ENCODE results near the gene TTC29. TPM values are rescaled to one million over a fixed set of nuclear protein-coding genes. Genes with fewer than 3 reads are reported as not detected.
"Not testable (repeated sequence)": the region's sequence is repeated elsewhere in the genome, so short reads cannot be mapped to it uniquely, and the experiment has no call there.

TTC29 gene
- total RNA-seq, 1 donor from 2014 or later = not detected

- no peak for TF ChIP-seq CTCF (conservative IDR thresholded peaks at IDR 0.05)
- H3K36me3 Mint-ChIP-seq (ENCODE audit: low read depth) = no peaks in the 10 kb centered on the region
- no peaks in the 10 kb centered on the region for H3K4me1 Mint-ChIP-seq
- no peak for DNase-seq (ENCODE audit: low read depth, low spot score)
- H3K27ac Mint-ChIP-seq (ENCODE audit: unreplicated experiment) = no peak overlapping the region
- no peaks in the 10 kb centered on the region for H3K9me3 Mint-ChIP-seq
- H3K4me3 Mint-ChIP-seq = no peak overlapping the region
- peaks cover 7% of the 10 kb centered on the region for H3K27me3 Mint-ChIP-seq (ENCODE audit: low read depth)
These were observed 112.1 kb downstream of the TTC29 start for GRCh38 chr4:146833530-146833929.

GRCh38 chr4:146822980-146823379 lies 122.7 kb downstream of the TTC29 start:
- peaks cover 17% of the 10 kb centered on the region for H3K27me3 Mint-ChIP-seq (ENCODE audit: low read depth)
- H3K4me3 Mint-ChIP-seq; H3K4me1 Mint-ChIP-seq; DNase-seq (ENCODE audit: low read depth, low spot score); H3K36me3 Mint-ChIP-seq (ENCODE audit: low read depth); H3K27ac Mint-ChIP-seq (ENCODE audit: unreplicated experiment): not testable (repeated sequence)
- H3K9me3 Mint-ChIP-seq = peaks cover 10% of the 10 kb centered on the region

GRCh38 chr4:146814750-146815149 lies 130.9 kb downstream of the TTC29 start:
- Mint-ChIP-seq H3K27ac (ENCODE audit: unreplicated experiment) (no peak overlapping the region), H3K27me3 (ENCODE audit: low read depth) (no peaks in the 10 kb centered on the region), H3K9me3 (no peaks in the 10 kb centered on the region), H3K4me3 (no peak overlapping the region), H3K36me3 (ENCODE audit: low read depth) (no peaks in the 10 kb centered on the region), H3K4me1 (no peaks in the 10 kb centered on the region)
- no peak for DNase-seq (ENCODE audit: low read depth, low spot score)
- no peak for TF ChIP-seq CTCF (conservative IDR thresholded peaks at IDR 0.05)

GRCh38 chr4:146795711-146796110 lies 150.0 kb downstream of the TTC29 start:
- no peak overlapping the region for H3K27ac Mint-ChIP-seq (ENCODE audit: unreplicated experiment)
- no peak overlapping the region for H3K4me3 Mint-ChIP-seq
- DNase-seq (ENCODE audit: low read depth, low spot score) = no peak

GRCh38 chr4:146793727-146794126 lies 151.9 kb downstream of the TTC29 start:
- no peaks in the 10 kb centered on the region for H3K36me3 Mint-ChIP-seq (ENCODE audit: low read depth)
- no peak overlapping the region for H3K4me3 Mint-ChIP-seq
- DNase-seq (ENCODE audit: low read depth, low spot score) = no peak
- H3K27me3 Mint-ChIP-seq (ENCODE audit: low read depth) = peaks cover 8% of the 10 kb centered on the region
- no peaks in the 10 kb centered on the region for H3K4me1 Mint-ChIP-seq
- no peaks in the 10 kb centered on the region for H3K9me3 Mint-ChIP-seq
- no peak for TF ChIP-seq CTCF (conservative IDR thresholded peaks at IDR 0.05)
- no peak overlapping the region for H3K27ac Mint-ChIP-seq (ENCODE audit: unreplicated experiment)

More at GRCh38 chr4:146795711-146796110, 150.0 kb downstream of the TTC29 start:
- peaks cover 10% of the 10 kb centered on the region for H3K27me3 Mint-ChIP-seq (ENCODE audit: low read depth)
- no peaks in the 10 kb centered on the region for H3K9me3 Mint-ChIP-seq
- TF ChIP-seq CTCF (conservative IDR thresholded peaks at IDR 0.05) = no peak
- no peaks in the 10 kb centered on the region for H3K4me1 Mint-ChIP-seq
- H3K36me3 Mint-ChIP-seq (ENCODE audit: low read depth) = no peaks in the 10 kb centered on the region

- TF ChIP-seq CTCF (conservative IDR thresholded peaks at IDR 0.05) = no peak
- no peak overlapping the region for H3K27ac Mint-ChIP-seq (ENCODE audit: unreplicated experiment)
- H3K4me1 Mint-ChIP-seq = no peaks in the 10 kb centered on the region
- H3K27me3 Mint-ChIP-seq (ENCODE audit: low read depth) = peaks cover 7% of the 10 kb centered on the region
- no peaks in the 10 kb centered on the region for H3K9me3 Mint-ChIP-seq
- no peak overlapping the region for H3K4me3 Mint-ChIP-seq
- H3K36me3 Mint-ChIP-seq (ENCODE audit: low read depth) = no peaks in the 10 kb centered on the region
- DNase-seq (ENCODE audit: low read depth, low spot score) = no peak
These were observed 154.2 kb downstream of the TTC29 start for GRCh38 chr4:146791439-146791838.
